SK-N-SH treated with all-trans-retinoic acid at 6 μM for 48 hours (cell line): ENCODE measurements around the gene PGLYRP2.

Experiments
- ESRRG ChIP-seq: fragments of 250-450 bp; sonication (Bioruptor Pico); IDR thresholded peaks from 2 replicates; pipeline ENCODE4 v1.6.1; 2021; ENCODE audit warnings: mild to moderate bottlenecking
- ISL1 ChIP-seq: fragments of 250-450 bp; sonication (Bioruptor Pico); IDR thresholded peaks from 2 replicates; pipeline ENCODE4 v2.1.2; 2022; ENCODE audit warnings: mild to moderate bottlenecking, moderate library complexity
- PPARA ChIP-seq: fragments of 250-450 bp; sonication (Bioruptor Pico); IDR thresholded peaks from 2 replicates; pipeline ENCODE4 v1.5.0; 2020; ENCODE audit warnings: mild to moderate bottlenecking, borderline replicate concordance
- TCF4 ChIP-seq: fragments of 250-450 bp; sonication (Bioruptor Pico); IDR thresholded peaks from 2 replicates; pipeline ENCODE4 v1.8.0; 2021; ENCODE audit warnings: mild to moderate bottlenecking, moderate library complexity, borderline replicate concordance
- TF ChIP-seq, protein P1 (sequence below): fragments of 250-450 bp; sonication (Bioruptor Pico); IDR thresholded peaks from 2 replicates; pipeline ENCODE4 v1.8.0; 2020; ENCODE audit warnings: mild to moderate bottlenecking, moderate library complexity, borderline replicate concordance
- TF ChIP-seq, protein P2 (sequence below): fragments of 250-450 bp; sonication (Bioruptor Pico); IDR thresholded peaks from 2 replicates; pipeline ENCODE4 v1.5.1; 2020; ENCODE audit warnings: low read depth, mild to moderate bottlenecking, moderate library complexity
- TF ChIP-seq, protein P3 (sequence below): fragments of 250-450 bp; sonication (Bioruptor Pico); IDR thresholded peaks from 2 replicates; pipeline ENCODE4 v1.5.0; 2020; ENCODE audit warnings: mild to moderate bottlenecking, moderate library complexity

DNA sequence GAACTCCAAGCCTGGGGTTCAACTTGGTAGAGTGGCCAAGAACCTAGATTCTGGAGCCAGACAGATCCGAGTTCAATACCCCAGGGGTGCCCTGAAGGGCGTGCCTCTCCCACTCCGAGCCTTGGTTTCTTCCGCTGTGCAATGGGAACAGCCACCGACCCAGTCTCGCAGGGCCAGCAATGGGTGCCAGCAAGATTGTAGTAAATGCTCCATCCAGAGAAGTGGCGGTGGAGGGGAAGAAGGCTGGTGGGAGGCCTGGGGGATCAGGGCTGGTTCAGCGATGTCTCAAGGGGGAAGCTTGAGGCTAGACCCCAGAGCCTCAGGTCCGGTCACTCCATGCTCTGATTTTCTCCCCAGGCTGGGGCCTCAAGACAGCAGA lies 34.1 kb downstream of the PGLYRP2 start:
- TF ChIP-seq, protein P1, sequence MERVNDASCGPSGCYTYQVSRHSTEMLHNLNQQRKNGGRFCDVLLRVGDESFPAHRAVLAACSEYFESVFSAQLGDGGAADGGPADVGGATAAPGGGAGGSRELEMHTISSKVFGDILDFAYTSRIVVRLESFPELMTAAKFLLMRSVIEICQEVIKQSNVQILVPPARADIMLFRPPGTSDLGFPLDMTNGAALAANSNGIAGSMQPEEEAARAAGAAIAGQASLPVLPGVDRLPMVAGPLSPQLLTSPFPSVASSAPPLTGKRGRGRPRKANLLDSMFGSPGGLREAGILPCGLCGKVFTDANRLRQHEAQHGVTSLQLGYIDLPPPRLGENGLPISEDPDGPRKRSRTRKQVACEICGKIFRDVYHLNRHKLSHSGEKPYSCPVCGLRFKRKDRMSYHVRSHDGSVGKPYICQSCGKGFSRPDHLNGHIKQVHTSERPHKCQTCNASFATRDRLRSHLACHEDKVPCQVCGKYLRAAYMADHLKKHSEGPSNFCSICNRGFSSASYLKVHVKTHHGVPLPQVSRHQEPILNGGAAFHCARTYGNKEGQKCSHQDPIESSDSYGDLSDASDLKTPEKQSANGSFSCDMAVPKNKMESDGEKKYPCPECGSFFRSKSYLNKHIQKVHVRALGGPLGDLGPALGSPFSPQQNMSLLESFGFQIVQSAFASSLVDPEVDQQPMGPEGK: no peak
- TF ChIP-seq ESRRG (CRISPR knock-in tag) (no peak), PPARA (CRISPR knock-in tag) (no peak), ISL1 (no peak), TCF4 (no peak)
- TF ChIP-seq, protein P2, sequence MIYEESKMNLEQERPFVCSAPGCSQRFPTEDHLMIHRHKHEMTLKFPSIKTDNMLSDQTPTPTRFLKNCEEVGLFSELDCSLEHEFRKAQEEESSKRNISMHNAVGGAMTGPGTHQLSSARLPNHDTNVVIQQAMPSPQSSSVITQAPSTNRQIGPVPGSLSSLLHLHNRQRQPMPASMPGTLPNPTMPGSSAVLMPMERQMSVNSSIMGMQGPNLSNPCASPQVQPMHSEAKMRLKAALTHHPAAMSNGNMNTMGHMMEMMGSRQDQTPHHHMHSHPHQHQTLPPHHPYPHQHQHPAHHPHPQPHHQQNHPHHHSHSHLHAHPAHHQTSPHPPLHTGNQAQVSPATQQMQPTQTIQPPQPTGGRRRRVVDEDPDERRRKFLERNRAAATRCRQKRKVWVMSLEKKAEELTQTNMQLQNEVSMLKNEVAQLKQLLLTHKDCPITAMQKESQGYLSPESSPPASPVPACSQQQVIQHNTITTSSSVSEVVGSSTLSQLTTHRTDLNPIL (CRISPR knock-in tag): no peak
- TF ChIP-seq, protein P3, sequence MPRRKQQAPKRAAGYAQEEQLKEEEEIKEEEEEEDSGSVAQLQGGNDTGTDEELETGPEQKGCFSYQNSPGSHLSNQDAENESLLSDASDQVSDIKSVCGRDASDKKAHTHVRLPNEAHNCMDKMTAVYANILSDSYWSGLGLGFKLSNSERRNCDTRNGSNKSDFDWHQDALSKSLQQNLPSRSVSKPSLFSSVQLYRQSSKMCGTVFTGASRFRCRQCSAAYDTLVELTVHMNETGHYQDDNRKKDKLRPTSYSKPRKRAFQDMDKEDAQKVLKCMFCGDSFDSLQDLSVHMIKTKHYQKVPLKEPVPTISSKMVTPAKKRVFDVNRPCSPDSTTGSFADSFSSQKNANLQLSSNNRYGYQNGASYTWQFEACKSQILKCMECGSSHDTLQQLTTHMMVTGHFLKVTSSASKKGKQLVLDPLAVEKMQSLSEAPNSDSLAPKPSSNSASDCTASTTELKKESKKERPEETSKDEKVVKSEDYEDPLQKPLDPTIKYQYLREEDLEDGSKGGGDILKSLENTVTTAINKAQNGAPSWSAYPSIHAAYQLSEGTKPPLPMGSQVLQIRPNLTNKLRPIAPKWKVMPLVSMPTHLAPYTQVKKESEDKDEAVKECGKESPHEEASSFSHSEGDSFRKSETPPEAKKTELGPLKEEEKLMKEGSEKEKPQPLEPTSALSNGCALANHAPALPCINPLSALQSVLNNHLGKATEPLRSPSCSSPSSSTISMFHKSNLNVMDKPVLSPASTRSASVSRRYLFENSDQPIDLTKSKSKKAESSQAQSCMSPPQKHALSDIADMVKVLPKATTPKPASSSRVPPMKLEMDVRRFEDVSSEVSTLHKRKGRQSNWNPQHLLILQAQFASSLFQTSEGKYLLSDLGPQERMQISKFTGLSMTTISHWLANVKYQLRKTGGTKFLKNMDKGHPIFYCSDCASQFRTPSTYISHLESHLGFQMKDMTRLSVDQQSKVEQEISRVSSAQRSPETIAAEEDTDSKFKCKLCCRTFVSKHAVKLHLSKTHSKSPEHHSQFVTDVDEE (CRISPR knock-in tag): no peak
